Measurements from ENCODE around the gene CTXND2.

DNA sequence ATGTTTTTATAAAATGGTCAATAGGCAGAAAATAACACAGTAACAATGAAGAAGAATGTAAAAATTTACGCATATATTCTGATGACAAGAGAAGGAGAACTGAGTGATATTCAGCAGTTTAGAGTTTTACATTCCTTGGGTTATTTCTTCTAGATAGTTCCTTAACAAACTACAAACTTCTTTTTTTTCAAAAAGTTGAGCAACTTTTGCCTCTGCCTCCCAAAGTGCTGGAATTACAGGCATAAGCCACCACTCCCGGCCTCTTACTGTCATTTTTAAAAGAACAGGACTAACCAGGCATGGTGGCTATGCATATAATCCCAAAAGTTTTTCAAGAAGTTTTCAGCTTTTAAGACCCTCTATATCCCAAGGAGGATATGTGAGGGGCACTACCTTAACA lies 43.5 kb upstream of the CTXND2 start:
- no peak for TF ChIP-seq POLR2A (IDR thresholded peaks at IDR 0.05)
- TF ChIP-seq, protein P1, sequence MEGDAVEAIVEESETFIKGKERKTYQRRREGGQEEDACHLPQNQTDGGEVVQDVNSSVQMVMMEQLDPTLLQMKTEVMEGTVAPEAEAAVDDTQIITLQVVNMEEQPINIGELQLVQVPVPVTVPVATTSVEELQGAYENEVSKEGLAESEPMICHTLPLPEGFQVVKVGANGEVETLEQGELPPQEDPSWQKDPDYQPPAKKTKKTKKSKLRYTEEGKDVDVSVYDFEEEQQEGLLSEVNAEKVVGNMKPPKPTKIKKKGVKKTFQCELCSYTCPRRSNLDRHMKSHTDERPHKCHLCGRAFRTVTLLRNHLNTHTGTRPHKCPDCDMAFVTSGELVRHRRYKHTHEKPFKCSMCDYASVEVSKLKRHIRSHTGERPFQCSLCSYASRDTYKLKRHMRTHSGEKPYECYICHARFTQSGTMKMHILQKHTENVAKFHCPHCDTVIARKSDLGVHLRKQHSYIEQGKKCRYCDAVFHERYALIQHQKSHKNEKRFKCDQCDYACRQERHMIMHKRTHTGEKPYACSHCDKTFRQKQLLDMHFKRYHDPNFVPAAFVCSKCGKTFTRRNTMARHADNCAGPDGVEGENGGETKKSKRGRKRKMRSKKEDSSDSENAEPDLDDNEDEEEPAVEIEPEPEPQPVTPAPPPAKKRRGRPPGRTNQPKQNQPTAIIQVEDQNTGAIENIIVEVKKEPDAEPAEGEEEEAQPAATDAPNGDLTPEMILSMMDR (IDR thresholded peaks at IDR 0.05), result no peak
